ENCODE results near the gene ABCA4.

DNA sequence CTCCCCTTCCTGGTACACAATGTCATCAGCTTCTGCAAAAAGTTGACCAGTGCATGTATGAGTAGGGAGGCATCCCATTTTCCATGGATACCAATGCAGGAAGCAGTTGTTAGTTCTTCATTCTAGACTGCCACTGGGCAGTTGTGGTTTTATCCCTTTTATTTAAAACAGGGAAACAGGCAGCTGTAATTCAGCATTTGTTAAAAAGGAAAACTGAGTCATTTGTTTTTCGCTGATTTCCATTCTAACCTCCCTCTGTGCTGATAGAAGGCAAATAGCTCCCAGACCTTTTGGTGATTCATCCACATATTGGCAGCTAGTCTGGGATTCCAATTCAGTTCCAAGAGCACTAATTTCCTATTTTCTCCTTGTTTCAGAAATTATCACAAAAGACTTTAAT lies 21.1 kb upstream of the ABCA4 start:
- TF ChIP-seq POLR2A (IDR thresholded peaks at IDR 0.05; ENCODE audit: low read length): no peak
- TF ChIP-seq GATA1 (IDR thresholded peaks at IDR 0.05; ENCODE audit: low read depth, low read length): no peak
